Endothelial cell of umbilical vein (primary cell): ENCODE data around the gene PIM3. TPM values are rescaled to one million over a fixed set of nuclear protein-coding genes. Genes with fewer than 3 reads are reported as not detected.
"Not testable (repeated sequence)": the region's sequence is repeated elsewhere in the genome, so short reads cannot be mapped to it uniquely, and the experiment has no call there.

ENCODE experiments used
- BruUV-seq: library from RNA; stranded (reverse); fragments of 400-500 nt; replicated peaks from 2 replicates; lab custom pipeline; 2021; lab: Mats Ljungman, UMichigan
- CTCF ChIA-PET: fragments of 300-600, 350-600 bp; sonication (Branson Sonifier 250); formaldehyde crosslinking; loops from one replicate; lab custom pipeline; 2021; ENCODE audit warnings: antibody characterized with exemption, inconsistent platforms; lab: Charles Lee
- POLR2A ChIA-PET: fragments of 300-600, 350-600 bp; sonication (Branson Sonifier 250); formaldehyde crosslinking; loops from one replicate; lab custom pipeline; 2021; ENCODE audit warnings: antibody characterized with exemption, inconsistent platforms; lab: Charles Lee
- DNase-seq: peaks from one replicate; pipeline ENCODE4 v3.0.0-alpha.2; 2011; ENCODE audit warnings: low read depth, low spot score
- FAIRE-seq: peaks from 2 replicates; lab custom pipeline; 2011; peaks lifted over from hg19 to GRCh38; lab: Jason Lieb, UNC
- H2AFZ ChIP-seq: 2 replicates; pipeline ENCODE4 v1.6.0; 2012; ENCODE audit warnings: low read depth, low read length, control low read depth, inconsistent platforms
- H3K27ac ChIP-seq: 2 replicates; pipeline ENCODE4 v1.5.1; 2011; ENCODE audit warnings: low read depth, mild to moderate bottlenecking, control low read depth, low read length, moderate library complexity; ENCODE audit not compliant: insufficient read depth
- H3K27me3 ChIP-seq, 2 experiments: 2 replicates each; pipeline versions ENCODE4 v1.6.0 to v1.6.1; 2011; ENCODE audit warnings: low read length in 2 of 2, mixed read lengths in 1 of 2; ENCODE audit not compliant: control insufficient read depth in 2 of 2, insufficient read depth in 2 of 2
- H3K36me3 ChIP-seq, 2 experiments: 2 replicates in 1 of 2; 3 replicates in 1 of 2; pipeline ENCODE4 v1.5.1; 2011; ENCODE audit warnings: low read length in 2 of 2, mild to moderate bottlenecking in 1 of 2, moderate library complexity in 1 of 2; ENCODE audit not compliant: control insufficient read depth in 2 of 2, insufficient read depth in 2 of 2; ENCODE audit errors: extremely low read depth in 1 of 2
- H3K4me1 ChIP-seq: 3 replicates; pipeline ENCODE4 v1.5.1; 2011; ENCODE audit warnings: mild to moderate bottlenecking, low read length; ENCODE audit not compliant: control insufficient read depth, insufficient read depth; ENCODE audit errors: extremely low read depth
- H3K4me2 ChIP-seq: 2 replicates; pipeline ENCODE4 v1.6.1; 2011; ENCODE audit warnings: low read length, control low read depth, mixed read lengths; ENCODE audit not compliant: insufficient read depth
- H3K4me3 ChIP-seq, 3 experiments: fragments of 200-600 bp in 1 of 3; sonication (generic), shearing (Covaris generic) in 1 of 3; replicated peaks in 1 of 3; 2 replicates each; pipeline ENCODE4 v1.5.1; 2011 to 2016; ENCODE audit warnings: control low read depth in 3 of 3, low read length in 3 of 3, mild to moderate bottlenecking in 2 of 3, inconsistent platforms in 1 of 3, low read depth in 1 of 3, moderate library complexity in 1 of 3; ENCODE audit not compliant: insufficient read depth in 1 of 3
- H3K79me2 ChIP-seq: 2 replicates; pipeline ENCODE4 v1.6.0; 2012; ENCODE audit warnings: low read length, inconsistent platforms; ENCODE audit not compliant: control insufficient read depth, insufficient read depth
- H3K9ac ChIP-seq: replicated peaks from 2 replicates; pipeline ENCODE3; 2011; ENCODE audit warnings: low read length, control low read depth; ENCODE audit not compliant: insufficient read depth; ENCODE audit errors: extremely low read depth
- H3K9me1 ChIP-seq: replicated peaks from 3 replicates; pipeline ENCODE4 v1.6.0; 2011; ENCODE audit warnings: mild to moderate bottlenecking, low read length; ENCODE audit not compliant: control insufficient read depth, insufficient read depth; ENCODE audit errors: extremely low read depth
- H3K9me3 ChIP-seq: replicated peaks from 2 replicates; pipeline ENCODE4 v1.5.1; 2012; ENCODE audit warnings: low read length, inconsistent platforms; ENCODE audit not compliant: control insufficient read depth, insufficient read depth
- H4K20me1 ChIP-seq: replicated peaks from 2 replicates; pipeline ENCODE3; 2011; ENCODE audit warnings: mild to moderate bottlenecking, low read length; ENCODE audit not compliant: control insufficient read depth, insufficient read depth; ENCODE audit errors: extremely low read depth
- CTCF ChIP-seq, 2 donors: IDR thresholded peaks; 1 replicate in 1 of 2; 2 replicates in 1 of 2; pipeline ENCODE4 v1.5.1; 2011; ENCODE audit warnings: low read length in 2 of 2, mild to moderate bottlenecking in 2 of 2, moderate library complexity in 2 of 2, control low read depth in 1 of 2, inconsistent platforms in 1 of 2, low read depth in 1 of 2; ENCODE audit not compliant: insufficient read depth in 1 of 2; ENCODE audit errors: extremely low read depth in 1 of 2
- EZH2 ChIP-seq: IDR thresholded peaks from 2 replicates; pipeline ENCODE4 v1.6.1; 2012; ENCODE audit warnings: borderline replicate concordance, low read depth, mild to moderate bottlenecking, moderate library complexity, low read length, inconsistent platforms; ENCODE audit not compliant: severe bottlenecking
- FOS ChIP-seq: IDR thresholded peaks from 2 replicates; pipeline ENCODE4 v1.6.1; 2011; ENCODE audit warnings: mild to moderate bottlenecking, low read length, moderate library complexity, borderline replicate concordance; ENCODE audit not compliant: insufficient read depth
- GATA2 ChIP-seq: IDR thresholded peaks from 2 replicates; pipeline ENCODE4 v1.7.0; 2011; ENCODE audit warnings: low read depth, mild to moderate bottlenecking, moderate library complexity, mixed read lengths, low read length; ENCODE audit not compliant: insufficient read length, insufficient read depth
- JUN ChIP-seq: IDR thresholded peaks from 2 replicates; pipeline ENCODE4 v1.6.1; 2011; ENCODE audit warnings: borderline replicate concordance, low read depth; ENCODE audit not compliant: insufficient read length, insufficient read depth
- MAX ChIP-seq: IDR thresholded peaks from 2 replicates; pipeline ENCODE4 v1.6.1; 2011; ENCODE audit not compliant: insufficient read depth, insufficient read length
- MYC ChIP-seq: IDR thresholded peaks from one replicate; pipeline ENCODE4 v1.6.1; 2011; ENCODE audit warnings: mild to moderate bottlenecking, low read depth, low read length
- POLR2A ChIP-seq: IDR thresholded peaks from 2 replicates; pipeline ENCODE4 v1.6.1; 2012; ENCODE audit warnings: low read depth, mild to moderate bottlenecking, control low read depth, low read length
- POLR2AphosphoS5 ChIP-seq: IDR thresholded peaks from 2 replicates; pipeline ENCODE4 v1.6.1; 2012; ENCODE audit warnings: low read depth, mild to moderate bottlenecking, control low read depth, low read length, moderate library complexity; ENCODE audit not compliant: insufficient read depth
- dilution Hi-C: fragments of 300-500 bp; cut with MboI; formaldehyde crosslinking; loops from one replicate; pipeline ENCODE4 v1.15.0; 2019; ENCODE audit warnings: low sequenced_read_pairs; ENCODE audit not compliant: extremely low pct_ligation_motif_present
- intact Hi-C: fragments of 100-400 bp; cut with micrococcal nuclease; formaldehyde crosslinking; loops from one replicate; pipeline ENCODE4 v1.10.0; 2022
- polyA plus RNA-seq, 4 experiments: library from polyadenylated mRNA; depleted of rRNA in 3 of 4; stranded (reverse) in 3 of 4; unstranded in 1 of 4; fragments of >200 nt; gene quantifications; 2 replicates each; pipeline versions ENCODE4 v1.2.1 to v1.2.3, GENCODE V29; 2011 to 2012; ENCODE audit warnings: missing spikeins in 1 of 4
- total RNA-seq: library from RNA; stranded (reverse); gene quantifications from 2 replicates; pipeline ENCODE4 v1.2.3, GENCODE V29; 2021

PIM3 gene
- total and polyA plus RNA-seq, 2 donors (not counting 3 experiments of a cell fraction or from before 2014, with no cell fraction given) = 131 to 185 TPM

GRCh38 chr22:49986325-49986724 lies 25.8 kb downstream of the PIM3 start:
- no peaks in the 10 kb centered on the region for H4K20me1 ChIP-seq
- CTCF ChIA-PET = no interaction called here
- H3K79me2 ChIP-seq = no peaks in the 10 kb centered on the region
- H2AFZ ChIP-seq = no peak overlapping the region
- no peak for DNase-seq
- H3K9me1 ChIP-seq = no peaks in the 10 kb centered on the region
- H3K36me3 ChIP-seq = no peaks in the 10 kb centered on the region
- H3K4me3 ChIP-seq = no peak overlapping the region
- no TSS peak for BruUV-seq
- peaks cover 15 to 28% of the 10 kb centered on the region in 2 experiments for H3K27me3 ChIP-seq
- POLR2A ChIA-PET = no interaction called here
- peaks cover 2% of the 10 kb centered on the region for H3K4me1 ChIP-seq
- H3K9ac ChIP-seq = no peak overlapping the region
- no peaks in the 10 kb centered on the region for H3K9me3 ChIP-seq
- dilution Hi-C loops = no loop called here
- H3K27ac ChIP-seq = no peak overlapping the region
- FAIRE-seq = no peak
- intact Hi-C loops = no loop called here
- no peak for TF ChIP-seq MYC
- TF ChIP-seq POLR2A = no peak
- TF ChIP-seq MAX = no peak
- no peak for TF ChIP-seq POLR2AphosphoS5
- no peak for TF ChIP-seq GATA2
- TF ChIP-seq JUN = no peak
- no peak for TF ChIP-seq EZH2
- no peak for TF ChIP-seq CTCF (IDR thresholded peaks at IDR 0.05; ENCODE audit: extremely low read depth in 1 of 2, insufficient read depth in 1 of 2, low read depth in 1 of 2, low read length in 2 of 2)
- TF ChIP-seq FOS = no peak
- no peak overlapping the region for H3K4me2 ChIP-seq

- dilution Hi-C loops, H2AFZ ChIP-seq, H3K9ac ChIP-seq, BruUV-seq, H3K79me2 ChIP-seq, H3K36me3 ChIP-seq, H3K4me2 ChIP-seq, H3K27ac ChIP-seq, H3K4me1 ChIP-seq, FAIRE-seq, H3K9me3 ChIP-seq, H4K20me1 ChIP-seq, POLR2A ChIA-PET, DNase-seq, H3K9me1 ChIP-seq, H3K4me3 ChIP-seq: not testable (repeated sequence)
- CTCF ChIA-PET = interaction anchor here (1.2 kb wide), 1 partner anchor 41 kb away, joined by 5 read pairs; no protein-coding TSS in a partner anchor
- intact Hi-C loops = loop anchor here (5.0 kb wide), 1 partner anchor 42 kb away; no protein-coding TSS in a partner anchor
- H3K27me3 ChIP-seq = peaks cover 7 to 20% of the 10 kb centered on the region in 2 experiments
Observed at GRCh38 chr22:49989826-49990225, 29.3 kb downstream of the PIM3 start.
